Stimulated activated naive CD4-positive, alpha-beta T cell treated with Interleukin-2 at 50 U/mL for 16 hours (primary cell): ENCODE results near the gene CUX1.
"Not testable (repeated sequence)": the region's sequence is repeated elsewhere in the genome, so short reads cannot be mapped to it uniquely, and the experiment has no call there.

Source experiments
- DNase-seq: peaks from one replicate; lab custom pipeline; 2025; lab: John Stamatoyannopoulos, UW

CUX1 gene

GRCh38 chr7:102215256-102215655, 397.8 kb downstream of the CUX1 start:
- DNase-seq = no peak

GRCh38 chr7:102215711-102216110, 398.3 kb downstream of the CUX1 start:
- no peak for DNase-seq

GRCh38 chr7:102216573-102217314, 399.3 kb downstream of the CUX1 start:
- DNase-seq = no peak

- no peak for DNase-seq
Measured at GRCh38 chr7:102220229-102220850, 402.9 kb downstream of the CUX1 start.

- DNase-seq = no peak
Measured at GRCh38 chr7:102220960-102221800, 403.8 kb downstream of the CUX1 start.

GRCh38 chr7:102221961-102222360, 404.5 kb downstream of the CUX1 start:
- DNase-seq = no peak

GRCh38 chr7:102222445-102222844, 405.0 kb downstream of the CUX1 start:
- DNase-seq = no peak

- DNase-seq = no peak
Measured at GRCh38 chr7:102223184-102223583, 405.8 kb downstream of the CUX1 start.

- no peak for DNase-seq
Measured at GRCh38 chr7:102225025-102225424, 407.6 kb downstream of the CUX1 start.

- DNase-seq = no peak
Measured at GRCh38 chr7:102227371-102227770, 409.9 kb downstream of the CUX1 start.

- no peak for DNase-seq
Measured at GRCh38 chr7:102228935-102229334, 411.5 kb downstream of the CUX1 start.

GRCh38 chr7:102230162-102230561, 412.7 kb downstream of the CUX1 start:
- DNase-seq = not testable (repeated sequence)

GRCh38 chr7:102230593-102230992, 413.2 kb downstream of the CUX1 start:
- no peak for DNase-seq

GRCh38 chr7:102232611-102233286, 415.3 kb downstream of the CUX1 start:
- no peak for DNase-seq

- no peak for DNase-seq
Measured at GRCh38 chr7:102234131-102234530, 416.7 kb downstream of the CUX1 start.

- DNase-seq = no peak
Measured at GRCh38 chr7:102234801-102235550, 417.6 kb downstream of the CUX1 start.

GRCh38 chr7:102236102-102236501, 418.7 kb downstream of the CUX1 start:
- no peak for DNase-seq

GRCh38 chr7:102236592-102237287, 419.3 kb downstream of the CUX1 start:
- DNase-seq = no peak

- no peak for DNase-seq
Measured at GRCh38 chr7:102239206-102239820, 421.9 kb downstream of the CUX1 start.

- no peak for DNase-seq
Measured at GRCh38 chr7:102241431-102241830, 424.0 kb downstream of the CUX1 start.
